MM.1S (cell line): ENCODE results near the gene STC2.

Source experiments
- DNase-seq: peaks from one replicate; pipeline ENCODE4 v3.0.0-alpha.2; 2015
- H2AFZ ChIP-seq: fragments of 300-600 bp; sonication (generic); 2 replicates; pipeline ENCODE4 v1.6.0; 2016; ENCODE audit warnings: antibody characterized with exemption, low read length
- H3F3A ChIP-seq: fragments of 300-600 bp; sonication (generic); 2 replicates; pipeline ENCODE4 v1.6.1; 2016; ENCODE audit warnings: mild to moderate bottlenecking, antibody characterized with exemption, low read length, moderate library complexity, mixed read lengths; ENCODE audit not compliant: insufficient read depth
- H3K27ac ChIP-seq: fragments of 300-600 bp; sonication (generic); 2 replicates; pipeline ENCODE4 v1.5.1; 2016; ENCODE audit warnings: mild to moderate bottlenecking, low read length
- H3K27me3 ChIP-seq: fragments of 300-600 bp; sonication (generic); replicated peaks from 2 replicates; pipeline ENCODE4 v1.6.0; 2016; ENCODE audit warnings: low read length; ENCODE audit not compliant: insufficient read depth
- H3K36me3 ChIP-seq: fragments of 300-600 bp; sonication (generic); replicated peaks from 2 replicates; pipeline ENCODE4 v1.6.1; 2016; ENCODE audit warnings: mild to moderate bottlenecking, low read length, mixed read lengths; ENCODE audit not compliant: insufficient read depth
- H3K4me1 ChIP-seq: fragments of 300-600 bp; sonication (generic); 2 replicates; pipeline ENCODE4 v1.6.1; 2016; ENCODE audit warnings: low read length, mixed read lengths
- H3K4me2 ChIP-seq: fragments of 300-600 bp; sonication (generic); 2 replicates; pipeline ENCODE4 v1.6.0; 2016; ENCODE audit warnings: low read depth, low read length
- H3K4me3 ChIP-seq: fragments of 300-600 bp; sonication (generic); 2 replicates; pipeline ENCODE4 v1.5.1; 2016; ENCODE audit warnings: low read length, mixed read lengths
- H3K79me2 ChIP-seq: fragments of 300-600 bp; sonication (generic); 2 replicates; pipeline ENCODE4 v1.6.1; 2016; ENCODE audit warnings: mixed run types, low read length, mixed read lengths
- H3K9ac ChIP-seq: fragments of 300-600 bp; sonication (generic); 2 replicates; pipeline ENCODE4 v1.6.1; 2016; ENCODE audit warnings: low read length, mixed read lengths
- H3K9me2 ChIP-seq: fragments of 300-600 bp; sonication (generic); replicated peaks from 2 replicates; pipeline ENCODE4 v1.6.1; 2016; ENCODE audit warnings: mild to moderate bottlenecking, low read length, mixed read lengths; ENCODE audit not compliant: insufficient read depth
- H3K9me3 ChIP-seq: fragments of 300-600 bp; sonication (generic); replicated peaks from 2 replicates; pipeline ENCODE4 v1.6.1; 2016; ENCODE audit warnings: mild to moderate bottlenecking, low read length, mixed read lengths; ENCODE audit not compliant: insufficient read depth
- H4K20me1 ChIP-seq: fragments of 300-600 bp; sonication (generic); 2 replicates; pipeline ENCODE4 v1.6.1; 2016; ENCODE audit warnings: mild to moderate bottlenecking, low read length, moderate library complexity, mixed read lengths; ENCODE audit not compliant: insufficient read depth
- CTCF ChIP-seq: fragments of 300-600 bp; sonication (generic); IDR thresholded peaks from 2 replicates; pipeline ENCODE4 v1.5.1; 2016; ENCODE audit warnings: antibody characterized with exemption, low read length, mixed read lengths
- EZH2 ChIP-seq: fragments of 300-600 bp; sonication (generic); optimal IDR thresholded peaks from 2 replicates; pipeline ENCODE3; 2017; ENCODE audit warnings: low read depth, mild to moderate bottlenecking, antibody characterized with exemption, low read length, mixed read lengths
- EZH2phosphoT487 ChIP-seq: fragments of 300-600 bp; sonication (generic); IDR thresholded peaks from 2 replicates; pipeline ENCODE4 v1.6.1; 2018; ENCODE audit warnings: antibody characterized with exemption, low read length

STC2 gene

GRCh38 chr5:173298213-173298926 is 29.8 kb downstream of the STC2 start:
- H2AFZ ChIP-seq: no peak overlapping the region
- H4K20me1 ChIP-seq: no peaks in the 10 kb centered on the region
- H3K79me2 ChIP-seq: no peaks in the 10 kb centered on the region
- no peak for TF ChIP-seq EZH2
- no peak for TF ChIP-seq CTCF
- no peaks in the 10 kb centered on the region for H3K9me2 ChIP-seq
- no peaks in the 10 kb centered on the region for H3K36me3 ChIP-seq
- no peaks in the 10 kb centered on the region for H3K9me3 ChIP-seq
- H3K4me3 ChIP-seq: no peak overlapping the region
- no peak overlapping the region for H3K27ac ChIP-seq
- H3F3A ChIP-seq: no peaks in the 10 kb centered on the region
- no peaks in the 10 kb centered on the region for H3K4me1 ChIP-seq
- no peak for DNase-seq
- H3K27me3 ChIP-seq: peaks cover 37% of the 10 kb centered on the region
- H3K9ac ChIP-seq: no peak overlapping the region
- no peak overlapping the region for H3K4me2 ChIP-seq

- Histone ChIP-seq H3K4me1 (no peaks in the 10 kb centered on the region), H3K4me3 (no peak overlapping the region), H3K79me2 (no peaks in the 10 kb centered on the region), H3K36me3 (no peaks in the 10 kb centered on the region), H2AFZ (no peak overlapping the region), H3K9ac (no peak overlapping the region), H3K27me3 (peaks cover 37% of the 10 kb centered on the region), H4K20me1 (no peaks in the 10 kb centered on the region), H3K9me3 (no peaks in the 10 kb centered on the region), H3F3A (no peaks in the 10 kb centered on the region), H3K9me2 (no peaks in the 10 kb centered on the region), H3K4me2 (no peak overlapping the region), H3K27ac (no peak overlapping the region)
- no peak for DNase-seq
- TF ChIP-seq EZH2phosphoT487 (no peak), EZH2 (no peak), CTCF (no peak)
Measured at GRCh38 chr5:173297813-173298212, 30.4 kb downstream of the STC2 start.

GRCh38 chr5:173296737-173297676 is 31.2 kb downstream of the STC2 start:
- Histone ChIP-seq H3K27me3 (peaks cover 37% of the 10 kb centered on the region), H3K9me3 (no peaks in the 10 kb centered on the region), H3K4me3 (no peak overlapping the region), H3K9ac (no peak overlapping the region), H2AFZ (no peak overlapping the region), H3K4me2 (no peak overlapping the region), H3K9me2 (no peaks in the 10 kb centered on the region), H3K4me1 (no peaks in the 10 kb centered on the region), H3K79me2 (no peaks in the 10 kb centered on the region), H4K20me1 (no peaks in the 10 kb centered on the region), H3K27ac (no peak overlapping the region), H3F3A (no peaks in the 10 kb centered on the region), H3K36me3 (no peaks in the 10 kb centered on the region)
- TF ChIP-seq CTCF: no peak
- DNase-seq: no peak
